ENCODE measurements around the gene DCXR.

Gene DCXR

GRCh38 chr17:82023447-82024241 is 13.9 kb downstream of the DCXR start:
- Histone ChIP-seq H3K4me1 (ENCODE audit: control insufficient read depth in 5 of 5, insufficient read depth in 5 of 5, low read length in 5 of 5) (peaks cover 6 to 35% (median 31%) of the 10 kb centered on the region in 5 donors), H3K27ac (ENCODE audit: low read depth, low read length) (no peak overlapping the region), H3K36me3 (ENCODE audit: control insufficient read depth in 5 of 5, insufficient read depth in 5 of 5, low read length in 5 of 5) (peaks cover 0 to 11% (median 3%) of the 10 kb centered on the region in 5 donors), H3K9ac (ENCODE audit: low read length in 5 of 5) (peak overlapping the region in 4 of 5 donors; percentile 22 to 83 (median 58)), H3K4me3 (ENCODE audit: low read depth in 1 of 5, low read length in 5 of 5) (peak overlapping the region; percentile 45 to 85 (median 76)), H3K9me3 (ENCODE audit: control insufficient read depth in 5 of 5, low read length in 5 of 5) (no peaks in the 10 kb centered on the region), H3K27me3 (ENCODE audit: control insufficient read depth in 5 of 5, insufficient read depth in 4 of 5, low read length in 5 of 5) (peaks cover 0 to 2% (median 0%) of the 10 kb centered on the region in 5 donors)

DNA sequence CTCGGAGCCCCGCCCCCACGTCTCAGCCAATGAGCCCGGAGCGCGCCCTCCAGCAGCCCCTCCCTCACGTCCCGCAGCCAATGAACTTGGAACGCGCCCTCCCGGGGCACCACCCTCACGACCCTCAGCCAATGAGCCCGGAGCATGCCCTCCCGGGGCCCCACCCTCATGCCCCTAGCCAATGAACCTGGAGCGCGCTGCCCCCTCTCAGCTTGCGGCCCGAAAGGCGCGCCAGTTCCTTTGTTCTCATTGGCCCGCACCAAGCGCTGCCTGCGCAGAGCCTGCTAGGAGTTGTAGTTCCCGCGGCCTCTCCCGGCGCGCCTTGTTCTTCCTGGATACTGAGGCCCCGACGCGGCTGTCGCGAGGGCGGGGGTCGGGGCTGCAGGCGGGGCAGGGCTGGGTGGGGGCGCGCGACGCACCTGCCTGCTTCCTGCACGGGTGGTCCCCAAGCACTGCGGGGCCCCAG is 14.5 kb downstream of the DCXR start, which contains the start of gene LRRC45:
Gene LRRC45 (plus strand): TSS at position 325 of the 466 bp plus-strand sequence. CDS start 339 bp downstream, outside the sequence.
- H3K4me1 ChIP-seq (ENCODE audit: control insufficient read depth in 5 of 5, insufficient read depth in 5 of 5, low read length in 5 of 5): peaks cover 6 to 35% (median 31%) of the 10 kb centered on the region in 5 donors

GRCh38 chr17:82022310-82022980 is 15.1 kb downstream of the DCXR start, which contains the start of gene CENPX:
Gene CENPX, minus strand, starts transcription at chr17:82022878. Its CDS starts 17 bp downstream, at chr17:82022861.
- Histone ChIP-seq H3K27me3 (ENCODE audit: control insufficient read depth in 5 of 5, insufficient read depth in 4 of 5, low read length in 5 of 5) (peaks cover 0 to 2% (median 0%) of the 10 kb centered on the region in 5 donors), H3K9me3 (ENCODE audit: control insufficient read depth in 5 of 5, low read length in 5 of 5) (no peaks in the 10 kb centered on the region), H3K9ac (ENCODE audit: low read length in 5 of 5) (peak within 1 kb of the TSS in 4 of 5 donors; percentile 72 to 85 (median 74)), H3K4me3 (ENCODE audit: low read depth in 1 of 5, low read length in 5 of 5) (peak within 1 kb of the TSS; percentile 54 to 85 (median 81)), H3K4me1 (ENCODE audit: control insufficient read depth in 5 of 5, insufficient read depth in 5 of 5, low read length in 5 of 5) (peaks cover 6 to 35% (median 31%) of the 10 kb centered on the region in 5 donors), H3K27ac (ENCODE audit: low read depth, low read length) (no peak within 1 kb of the TSS), H3K36me3 (ENCODE audit: control insufficient read depth in 5 of 5, insufficient read depth in 5 of 5, low read length in 5 of 5) (peaks cover 0 to 21% (median 10%) of the 10 kb centered on the region in 5 donors)

More for the DNA sequence above, 14.5 kb downstream of the DCXR start, which contains the start of gene LRRC45:
- H3K36me3 ChIP-seq (ENCODE audit: control insufficient read depth in 5 of 5, insufficient read depth in 5 of 5, low read length in 5 of 5): peaks cover 0 to 17% (median 9%) of the 10 kb centered on the region in 5 donors
- peak within 1 kb of the TSS in 4 of 5 donors; percentile 72 to 85 (median 74) for H3K9ac ChIP-seq (ENCODE audit: low read length in 5 of 5)
- H3K9me3 ChIP-seq (ENCODE audit: control insufficient read depth in 5 of 5, low read length in 5 of 5): no peaks in the 10 kb centered on the region
- H3K4me3 ChIP-seq (ENCODE audit: low read depth in 1 of 5, low read length in 5 of 5): peak within 1 kb of the TSS; percentile 54 to 85 (median 81)
- no peak within 1 kb of the TSS for H3K27ac ChIP-seq (ENCODE audit: low read depth, low read length)
- H3K27me3 ChIP-seq (ENCODE audit: control insufficient read depth in 5 of 5, insufficient read depth in 4 of 5, low read length in 5 of 5): peaks cover 0 to 2% (median 0%) of the 10 kb centered on the region in 5 donors

- Histone ChIP-seq H3K36me3 (ENCODE audit: control insufficient read depth in 5 of 5, insufficient read depth in 5 of 5, low read length in 5 of 5) (peaks cover 0 to 22% (median 11%) of the 10 kb centered on the region in 5 donors), H3K4me3 (ENCODE audit: low read depth in 1 of 5, low read length in 5 of 5) (peak overlapping the region; percentile 54 to 84 (median 81)), H3K9ac (ENCODE audit: low read length in 5 of 5) (peak overlapping the region in 4 of 5 donors; percentile 72 to 85 (median 74)), H3K9me3 (ENCODE audit: control insufficient read depth in 5 of 5, low read length in 5 of 5) (no peaks in the 10 kb centered on the region), H3K27me3 (ENCODE audit: control insufficient read depth in 5 of 5, insufficient read depth in 4 of 5, low read length in 5 of 5) (peaks cover 0 to 2% (median 0%) of the 10 kb centered on the region in 5 donors), H3K27ac (ENCODE audit: low read depth, low read length) (no peak overlapping the region), H3K4me1 (ENCODE audit: control insufficient read depth in 5 of 5, insufficient read depth in 5 of 5, low read length in 5 of 5) (peaks cover 6 to 35% (median 31%) of the 10 kb centered on the region in 5 donors)
These were observed 15.6 kb downstream of the DCXR start for GRCh38 chr17:82021900-82022309.

GRCh38 chr17:82021107-82021899 is 16.2 kb downstream of the DCXR start:
- peaks cover 0 to 2% (median 0%) of the 10 kb centered on the region in 5 donors for H3K27me3 ChIP-seq (ENCODE audit: control insufficient read depth in 5 of 5, insufficient read depth in 4 of 5, low read length in 5 of 5)
- H3K4me1 ChIP-seq (ENCODE audit: control insufficient read depth in 5 of 5, insufficient read depth in 5 of 5, low read length in 5 of 5): peaks cover 6 to 35% (median 31%) of the 10 kb centered on the region in 5 donors
- H3K9me3 ChIP-seq (ENCODE audit: control insufficient read depth in 5 of 5, low read length in 5 of 5): no peaks in the 10 kb centered on the region
- H3K36me3 ChIP-seq (ENCODE audit: control insufficient read depth in 5 of 5, insufficient read depth in 5 of 5, low read length in 5 of 5): peaks cover 0 to 22% (median 11%) of the 10 kb centered on the region in 5 donors
- no peak overlapping the region for H3K27ac ChIP-seq (ENCODE audit: low read depth, low read length)
- peak overlapping the region in 4 of 5 donors; percentile 72 to 85 (median 74) for H3K9ac ChIP-seq (ENCODE audit: low read length in 5 of 5)
- peak overlapping the region in 4 of 5 donors; percentile 54 to 84 (median 82) for H3K4me3 ChIP-seq (ENCODE audit: low read depth in 1 of 5, low read length in 5 of 5)

- no peak overlapping the region for H3K4me3 ChIP-seq (ENCODE audit: low read depth in 1 of 5, low read length in 5 of 5)
- no peaks in the 10 kb centered on the region for H3K9me3 ChIP-seq (ENCODE audit: control insufficient read depth in 5 of 5, low read length in 5 of 5)
- H3K27me3 ChIP-seq (ENCODE audit: control insufficient read depth in 5 of 5, insufficient read depth in 4 of 5, low read length in 5 of 5): peaks cover 0 to 2% (median 0%) of the 10 kb centered on the region in 5 donors
- peaks cover 0 to 22% (median 11%) of the 10 kb centered on the region in 5 donors for H3K36me3 ChIP-seq (ENCODE audit: control insufficient read depth in 5 of 5, insufficient read depth in 5 of 5, low read length in 5 of 5)
- H3K27ac ChIP-seq (ENCODE audit: low read depth, low read length): no peak overlapping the region
- H3K9ac ChIP-seq (ENCODE audit: low read length in 5 of 5): no peak overlapping the region
- peaks cover 6 to 35% (median 31%) of the 10 kb centered on the region in 5 donors for H3K4me1 ChIP-seq (ENCODE audit: control insufficient read depth in 5 of 5, insufficient read depth in 5 of 5, low read length in 5 of 5)
These were observed 16.9 kb downstream of the DCXR start for GRCh38 chr17:82020572-82021106.

GRCh38 chr17:82019690-82020571 is 17.6 kb downstream of the DCXR start:
- H3K36me3 ChIP-seq (ENCODE audit: control insufficient read depth in 5 of 5, insufficient read depth in 5 of 5, low read length in 5 of 5): peaks cover 0 to 22% (median 11%) of the 10 kb centered on the region in 5 donors
- H3K4me3 ChIP-seq (ENCODE audit: low read depth in 1 of 5, low read length in 5 of 5): no peak overlapping the region
- peaks cover 0 to 2% (median 0%) of the 10 kb centered on the region in 5 donors for H3K27me3 ChIP-seq (ENCODE audit: control insufficient read depth in 5 of 5, insufficient read depth in 4 of 5, low read length in 5 of 5)
- peak overlapping the region in 1 of 5 donors; percentile 81 for H3K9ac ChIP-seq (ENCODE audit: low read length in 5 of 5)
- no peak overlapping the region for H3K27ac ChIP-seq (ENCODE audit: low read depth, low read length)
- no peaks in the 10 kb centered on the region for H3K9me3 ChIP-seq (ENCODE audit: control insufficient read depth in 5 of 5, low read length in 5 of 5)
- peaks cover 6 to 35% (median 31%) of the 10 kb centered on the region in 5 donors for H3K4me1 ChIP-seq (ENCODE audit: control insufficient read depth in 5 of 5, insufficient read depth in 5 of 5, low read length in 5 of 5)

GRCh38 chr17:82018989-82019689 is 18.4 kb downstream of the DCXR start:
- H3K9me3 ChIP-seq (ENCODE audit: control insufficient read depth in 5 of 5, low read length in 5 of 5): no peaks in the 10 kb centered on the region
- H3K27me3 ChIP-seq (ENCODE audit: control insufficient read depth in 5 of 5, insufficient read depth in 4 of 5, low read length in 5 of 5): peaks cover 0 to 2% (median 0%) of the 10 kb centered on the region in 5 donors
- no peak overlapping the region for H3K4me3 ChIP-seq (ENCODE audit: low read depth in 1 of 5, low read length in 5 of 5)
- H3K4me1 ChIP-seq (ENCODE audit: control insufficient read depth in 5 of 5, insufficient read depth in 5 of 5, low read length in 5 of 5): peaks cover 6 to 32% (median 27%) of the 10 kb centered on the region in 5 donors
- no peak overlapping the region for H3K27ac ChIP-seq (ENCODE audit: low read depth, low read length)
- peaks cover 0 to 22% (median 11%) of the 10 kb centered on the region in 5 donors for H3K36me3 ChIP-seq (ENCODE audit: control insufficient read depth in 5 of 5, insufficient read depth in 5 of 5, low read length in 5 of 5)
- peak overlapping the region in 1 of 5 donors; percentile 81 for H3K9ac ChIP-seq (ENCODE audit: low read length in 5 of 5)
